Activated CD8-positive, alpha-beta T cell treated with anti-CD3 and anti-CD28 coated beads, Interleukin-2, amount 10 ng/mL, durations not matched to agents 7 days and 5 days (primary cell): ENCODE data around the gene APBA2. TPM values are rescaled to one million over a fixed set of nuclear protein-coding genes. Genes with fewer than 3 reads are reported as not detected.

Experiments used
- ATAC-seq: fragments of 150-1000 bp; cut with Tn5 transposase; one replicate; pipeline ENCODE4 v1.10.0; 2021; ENCODE audit warnings: moderate library complexity
- CTCF ChIA-PET: fragments of 350-600 bp; sonication (Branson Sonifier 250); formaldehyde crosslinking; loops from one replicate; lab custom pipeline; 2021; ENCODE audit warnings: antibody characterized with exemption; lab: Charles Lee
- POLR2A ChIA-PET: fragments of 350-600 bp; sonication (Branson Sonifier 250); formaldehyde crosslinking; loops from one replicate; lab custom pipeline; 2021; ENCODE audit warnings: antibody characterized with exemption; lab: Charles Lee
- DNase-seq: peaks from one replicate; pipeline ENCODE4 v3.0.0-alpha.2; 2020
- H3K27ac Mint-ChIP-seq: one replicate; pipeline ENCODE4 v1.8.0; 2021; ENCODE audit warnings: mild to moderate bottlenecking, mixed read lengths
- H3K27me3 Mint-ChIP-seq: one replicate; pipeline ENCODE4 v1.8.0; 2021; ENCODE audit warnings: low read depth, mixed read lengths
- H3K36me3 Mint-ChIP-seq: one replicate; pipeline ENCODE4 v1.8.0; 2021; ENCODE audit warnings: low read depth, mixed read lengths
- H3K4me1 Mint-ChIP-seq: one replicate; pipeline ENCODE4 v1.8.0; 2021; ENCODE audit warnings: low read depth, mixed read lengths
- H3K4me3 Mint-ChIP-seq: one replicate; pipeline ENCODE4 v1.8.0; 2021; ENCODE audit warnings: mild to moderate bottlenecking, mixed read lengths
- H3K9me3 Mint-ChIP-seq: one replicate; pipeline ENCODE4 v1.8.0; 2022; ENCODE audit warnings: mixed read lengths; ENCODE audit not compliant: insufficient read depth
- total RNA-seq, 2 experiments: library from RNA; stranded (reverse); gene quantifications; one replicate each; pipeline ENCODE4 v1.2.3, GENCODE V29; 2021

Gene APBA2
- total RNA-seq, 2 experiments from 2014 or later = 29.5 TPM

GRCh38 chr15:28880680-28881079 is 5.1 kb upstream of the APBA2 start:
- ChIA-PET POLR2A (no interaction called here), CTCF (interaction anchor here (0.9 to 1.2 kb wide), 3 partner anchors 22 to 95 kb away, joined by 3 to 4 read pairs (median 3); no protein-coding TSS in a partner anchor)
- DNase-seq = no peak
- Mint-ChIP-seq H3K27me3 (no peaks in the 10 kb centered on the region), H3K9me3 (no peaks in the 10 kb centered on the region), H3K36me3 (no peaks in the 10 kb centered on the region), H3K27ac (no peak overlapping the region), H3K4me3 (no peak overlapping the region), H3K4me1 (peaks cover 11% of the 10 kb centered on the region)
- no peak for ATAC-seq

DNA sequence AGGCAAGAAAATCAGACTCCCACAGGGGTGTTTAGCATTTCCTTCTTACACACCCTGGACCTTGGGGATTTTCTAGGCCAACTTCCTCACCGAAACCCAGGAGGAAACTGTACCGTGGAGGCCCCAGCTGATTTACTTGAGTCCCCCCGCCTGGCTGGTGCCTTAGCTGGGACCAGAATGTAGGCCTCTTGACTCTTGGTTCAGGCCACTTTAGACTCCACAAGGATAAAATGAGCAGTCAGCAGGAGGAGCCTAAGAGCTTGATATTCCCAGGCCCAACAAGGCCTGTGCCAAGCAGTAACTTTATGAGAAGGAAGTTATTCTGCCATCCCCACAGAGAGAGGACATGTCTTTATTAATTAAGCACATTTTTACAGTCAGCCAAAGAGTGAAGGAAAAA is 4.6 kb upstream of the APBA2 start:
- Mint-ChIP-seq H3K36me3 (no peaks in the 10 kb centered on the region), H3K4me1 (peaks cover 8% of the 10 kb centered on the region), H3K4me3 (no peak overlapping the region), H3K9me3 (no peaks in the 10 kb centered on the region), H3K27ac (no peak overlapping the region), H3K27me3 (no peaks in the 10 kb centered on the region)
- ATAC-seq (no peak), DNase-seq (no peak)
- POLR2A ChIA-PET = no interaction called here
- CTCF ChIA-PET = interaction anchor here (0.9 to 1.2 kb wide), 3 partner anchors 22 to 94 kb away, joined by 3 to 4 read pairs (median 3); no protein-coding TSS in a partner anchor

DNA sequence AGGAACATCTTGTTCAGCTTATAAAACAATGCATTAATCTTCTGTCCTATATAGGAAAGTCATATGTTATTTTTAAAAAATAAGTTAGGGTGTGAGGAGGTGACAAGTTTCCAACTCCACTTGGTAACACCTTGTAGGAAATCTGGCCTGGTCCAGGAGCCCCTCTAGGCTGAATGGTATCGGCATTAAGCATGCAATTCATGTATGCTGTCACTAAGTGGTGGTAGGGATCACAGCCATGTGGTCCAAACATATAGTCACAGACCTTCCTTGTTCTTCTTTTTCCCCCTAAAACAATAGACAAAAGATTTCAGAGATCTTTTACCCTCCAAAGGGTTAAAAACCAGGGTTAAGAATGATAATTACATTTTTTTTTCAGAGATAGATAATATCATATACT is 4.2 kb upstream of the APBA2 start:
- Mint-ChIP-seq H3K27me3 (no peaks in the 10 kb centered on the region), H3K36me3 (no peaks in the 10 kb centered on the region), H3K27ac (no peak overlapping the region), H3K4me1 (peaks cover 4% of the 10 kb centered on the region), H3K4me3 (no peak overlapping the region), H3K9me3 (no peaks in the 10 kb centered on the region)
- POLR2A ChIA-PET = no interaction called here
- CTCF ChIA-PET = interaction anchor here (0.9 to 1.2 kb wide), 3 partner anchors 23 to 94 kb away, joined by 3 to 4 read pairs (median 3); no protein-coding TSS in a partner anchor
- ATAC-seq (no peak), DNase-seq (no peak)

GRCh38 chr15:28884151-28884940 is 1.4 kb upstream of the APBA2 start:
- POLR2A ChIA-PET = no interaction called here

DNA sequence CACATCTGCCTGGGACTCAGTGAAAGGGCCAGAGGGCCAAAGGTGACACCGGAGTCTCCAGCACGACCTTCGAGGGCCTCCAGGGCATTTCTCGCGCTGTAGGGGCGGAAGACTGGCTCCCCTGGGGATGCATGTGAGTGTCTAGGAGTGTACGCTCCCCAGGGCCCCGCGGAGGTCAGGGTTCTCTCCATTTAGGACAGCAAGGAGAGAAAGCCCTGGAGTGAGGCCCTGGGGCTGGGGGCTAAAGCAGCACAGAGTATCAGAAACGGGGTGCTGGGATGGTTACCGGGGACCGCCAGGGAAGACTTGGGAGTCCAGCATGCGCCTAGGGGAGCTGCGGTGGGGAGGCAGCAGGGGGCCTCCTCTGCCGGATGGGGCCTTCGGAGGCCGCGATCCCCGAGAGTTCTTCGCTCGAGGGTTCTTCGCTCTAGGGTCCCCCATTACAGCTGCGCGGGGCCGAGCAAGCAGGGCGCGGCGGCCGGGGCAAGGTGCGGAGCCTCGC is 595 bp upstream of the APBA2 start:
- Mint-ChIP-seq H3K27me3 (peaks cover 4% of the 10 kb centered on the region), H3K9me3 (no peaks in the 10 kb centered on the region), H3K4me3 (peak overlapping the region; percentile 53), H3K4me1 (peaks cover 32% of the 10 kb centered on the region), H3K36me3 (no peaks in the 10 kb centered on the region), H3K27ac (peak overlapping the region; percentile 7)
- ChIA-PET POLR2A (interaction anchor here (1.1 kb wide), 1 partner anchor 66 kb away, joined by 3 read pairs; no protein-coding TSS in a partner anchor), CTCF (interaction anchor here (0.9 to 1.3 kb wide), 4 partner anchors 10 to 218 kb away, joined by 3 to 4 read pairs (median 4); no protein-coding TSS in a partner anchor)
- no peak for ATAC-seq
- DNase-seq = no peak

More at GRCh38 chr15:28884151-28884940, 1.4 kb upstream of the APBA2 start:
- Mint-ChIP-seq H3K27me3 (peaks cover 4% of the 10 kb centered on the region), H3K4me3 (no peak overlapping the region), H3K36me3 (no peaks in the 10 kb centered on the region), H3K4me1 (peaks cover 23% of the 10 kb centered on the region), H3K27ac (no peak overlapping the region), H3K9me3 (no peaks in the 10 kb centered on the region)
- DNase-seq (no peak), ATAC-seq (no peak)
- CTCF ChIA-PET = interaction anchor here (0.9 kb wide), 1 partner anchor 219 kb away, joined by 4 read pairs; no protein-coding TSS in a partner anchor

DNA sequence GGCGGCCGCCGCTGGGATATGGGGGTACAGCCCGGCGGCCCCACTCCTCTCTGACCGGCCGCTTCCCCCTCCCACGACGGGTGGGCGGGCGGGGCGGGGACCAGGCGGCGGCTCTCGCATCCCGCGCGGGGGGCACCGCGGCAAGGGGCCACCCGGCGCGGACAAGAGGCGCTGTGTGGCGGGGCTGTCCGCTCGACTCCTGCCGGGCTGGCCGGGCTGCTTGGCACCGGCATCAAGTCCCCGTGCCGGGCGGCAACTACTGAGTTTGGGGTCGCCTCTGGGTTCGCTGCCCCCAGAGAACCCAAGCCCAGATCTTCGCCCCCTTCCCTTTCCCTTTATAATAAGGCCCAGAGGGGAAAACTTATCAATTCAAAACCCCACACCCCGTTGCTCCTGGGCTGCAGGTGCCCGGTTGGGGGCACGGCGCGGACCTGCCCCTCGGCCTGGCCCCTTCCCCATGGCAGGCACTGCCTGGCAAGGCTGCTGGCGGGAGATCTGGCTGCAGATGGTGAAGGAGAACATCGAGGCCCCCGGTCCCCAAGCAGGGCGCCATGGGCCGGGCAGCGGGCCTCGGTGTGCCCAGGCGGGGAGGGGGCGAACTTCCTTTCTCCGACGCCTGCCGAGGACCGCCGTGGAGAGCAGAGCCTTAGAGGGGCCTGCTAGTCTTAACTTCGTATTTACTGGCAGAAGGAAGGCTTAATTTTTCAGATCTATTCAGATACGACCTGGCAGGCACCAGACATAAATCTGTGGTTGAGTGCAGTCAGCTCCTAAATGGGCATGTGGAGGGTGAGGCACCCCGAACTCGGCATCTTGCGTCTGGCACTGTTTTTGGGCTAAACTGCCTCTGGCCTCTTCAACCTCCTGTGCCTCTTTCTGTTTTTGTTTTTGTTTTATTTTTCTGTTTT is 911 bp downstream of the APBA2 start:
- Mint-ChIP-seq H3K27me3 (peaks cover 4% of the 10 kb centered on the region), H3K9me3 (no peaks in the 10 kb centered on the region), H3K36me3 (peaks cover 3% of the 10 kb centered on the region), H3K4me1 (peaks cover 46% of the 10 kb centered on the region), H3K4me3 (peak overlapping the region; percentile 79), H3K27ac (peak overlapping the region; percentile 76)
- ChIA-PET POLR2A (interaction anchor here (0.6 to 1.6 kb wide), 2 partner anchors 33 kb away, joined by 3 read pairs; no protein-coding TSS in a partner anchor), CTCF (interaction anchor here (0.9 to 1.6 kb wide), 4 partner anchors 11 to 89 kb away, joined by 3 to 4 read pairs (median 3); no protein-coding TSS in a partner anchor)
- ATAC-seq (no peak), DNase-seq (no peak)

DNA sequence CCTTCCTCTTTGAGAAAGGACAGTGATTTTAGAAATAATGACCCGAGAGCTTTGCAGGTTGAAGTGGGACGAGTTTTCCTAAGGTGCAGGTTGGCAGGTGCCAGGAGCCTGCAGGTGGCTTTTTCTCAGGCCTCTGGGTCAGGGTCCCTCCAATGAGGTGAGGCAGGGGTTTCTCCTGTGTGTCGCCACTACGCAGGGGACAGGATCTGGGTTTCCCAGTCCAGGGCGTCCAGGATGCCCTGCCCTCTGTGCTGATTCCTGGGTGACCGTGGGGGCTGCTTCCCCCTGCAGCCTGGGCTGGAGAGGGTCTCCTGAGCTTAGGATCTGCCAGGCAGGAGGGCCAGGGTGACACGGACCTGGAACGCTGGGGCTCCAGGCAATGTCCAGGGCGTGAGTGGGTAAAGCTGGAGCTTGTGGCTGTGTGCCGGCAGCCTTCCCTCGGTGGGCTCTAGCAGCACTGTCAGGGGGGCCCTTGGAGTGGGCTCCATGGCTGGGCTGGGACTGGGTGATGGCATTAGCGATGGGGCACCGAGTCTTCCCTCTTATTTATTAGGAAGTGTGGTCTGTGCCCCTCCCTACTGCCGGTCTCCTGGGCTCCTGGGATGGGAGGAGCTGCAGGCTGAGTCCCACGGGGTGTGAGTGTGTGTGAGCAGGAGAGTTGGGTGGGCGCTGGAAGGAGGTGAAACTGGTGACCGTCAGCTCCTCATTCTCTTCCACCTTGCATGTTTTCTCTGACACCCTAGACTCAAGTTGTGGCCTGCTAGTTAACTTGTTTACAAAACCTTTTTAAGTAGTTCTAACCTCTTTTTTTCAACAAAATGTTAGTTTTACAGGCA is 1.8 kb downstream of the APBA2 start:
- CTCF ChIA-PET = interaction anchor here (0.8 to 1.6 kb wide), 4 partner anchors 9 to 215 kb away, joined by 3 to 4 read pairs (median 3); no protein-coding TSS in a partner anchor
- peaks cover 53% of the 10 kb centered on the region for H3K4me1 Mint-ChIP-seq
- peaks cover 3% of the 10 kb centered on the region for H3K36me3 Mint-ChIP-seq
- H3K4me3 Mint-ChIP-seq = peak overlapping the region; percentile 79
- DNase-seq = no peak
- H3K27ac Mint-ChIP-seq = peak overlapping the region; percentile 76
- peaks cover 4% of the 10 kb centered on the region for H3K27me3 Mint-ChIP-seq
- no peaks in the 10 kb centered on the region for H3K9me3 Mint-ChIP-seq
- ATAC-seq = no peak
- POLR2A ChIA-PET = interaction anchor here (1.6 kb wide), 1 partner anchor 32 kb away, joined by 3 read pairs; no protein-coding TSS in a partner anchor

GRCh38 chr15:28888302-28888894 is 2.6 kb downstream of the APBA2 start:
- Mint-ChIP-seq H3K36me3 (peaks cover 3% of the 10 kb centered on the region), H3K27me3 (peaks cover 4% of the 10 kb centered on the region), H3K4me3 (no peak overlapping the region), H3K9me3 (no peaks in the 10 kb centered on the region), H3K4me1 (peaks cover 59% of the 10 kb centered on the region), H3K27ac (peak overlapping the region; percentile 52)
- DNase-seq (no peak), ATAC-seq (no peak)
- ChIA-PET CTCF (interaction anchor here (0.8 to 1.6 kb wide), 4 partner anchors 10 to 214 kb away, joined by 3 to 4 read pairs (median 3); no protein-coding TSS in a partner anchor), POLR2A (interaction anchor here (1.6 kb wide), 1 partner anchor 31 kb away, joined by 3 read pairs; no protein-coding TSS in a partner anchor)

DNA sequence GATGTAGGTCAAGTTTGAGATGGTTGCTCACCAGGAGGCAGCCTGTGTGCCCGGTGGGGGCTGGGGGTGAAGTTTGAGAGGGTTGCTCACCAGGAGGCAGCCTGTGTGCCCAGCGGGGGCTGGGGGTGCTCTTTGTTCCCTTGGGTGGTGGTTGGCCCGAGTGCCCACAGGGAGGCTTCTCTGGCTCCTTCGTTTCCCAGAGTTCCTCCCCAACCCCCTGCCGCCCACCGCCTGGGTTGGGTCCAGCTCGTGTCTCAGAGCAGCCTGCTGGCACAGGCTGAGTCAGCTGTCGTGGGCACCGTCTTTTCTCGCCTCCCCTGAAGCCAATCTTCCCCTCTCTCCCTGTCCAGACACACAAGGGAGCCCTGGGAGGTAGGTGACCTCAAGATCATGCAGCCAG is 3.1 kb downstream of the APBA2 start:
- CTCF ChIA-PET = no interaction called here

GRCh38 chr15:28889346-28889745 is 3.6 kb downstream of the APBA2 start:
- no peak for ATAC-seq
- CTCF ChIA-PET = interaction anchor here (2.4 kb wide), 1 partner anchor 200 kb away, joined by 8 read pairs; no protein-coding TSS in a partner anchor

More for the DNA sequence above, 3.1 kb downstream of the APBA2 start:
- no peak for ATAC-seq
- Mint-ChIP-seq H3K36me3 (peaks cover 3% of the 10 kb centered on the region), H3K9me3 (no peaks in the 10 kb centered on the region), H3K4me3 (no peak overlapping the region), H3K27me3 (peaks cover 4% of the 10 kb centered on the region), H3K4me1 (peaks cover 61% of the 10 kb centered on the region), H3K27ac (peak overlapping the region; percentile 11)
- POLR2A ChIA-PET = no interaction called here
- DNase-seq = no peak

More at GRCh38 chr15:28889346-28889745, 3.6 kb downstream of the APBA2 start:
- Mint-ChIP-seq H3K9me3 (no peaks in the 10 kb centered on the region), H3K4me3 (no peak overlapping the region), H3K27ac (peak overlapping the region; percentile 95), H3K4me1 (peaks cover 61% of the 10 kb centered on the region), H3K27me3 (peaks cover 4% of the 10 kb centered on the region), H3K36me3 (peaks cover 3% of the 10 kb centered on the region)
- DNase-seq = no peak
- POLR2A ChIA-PET = no interaction called here
